MM.1S (cell line): ENCODE results near the gene FBXO47.

Experiments used
- DNase-seq: peaks from one replicate; pipeline ENCODE4 v3.0.0-alpha.2; 2015
- H2AFZ ChIP-seq: fragments of 300-600 bp; sonication (generic); 2 replicates; pipeline ENCODE4 v1.6.0; 2016; ENCODE audit warnings: antibody characterized with exemption, low read length
- H3F3A ChIP-seq: fragments of 300-600 bp; sonication (generic); 2 replicates; pipeline ENCODE4 v1.6.1; 2016; ENCODE audit warnings: mild to moderate bottlenecking, antibody characterized with exemption, low read length, moderate library complexity, mixed read lengths; ENCODE audit not compliant: insufficient read depth
- H3K27ac ChIP-seq: fragments of 300-600 bp; sonication (generic); 2 replicates; pipeline ENCODE4 v1.5.1; 2016; ENCODE audit warnings: mild to moderate bottlenecking, low read length
- H3K27me3 ChIP-seq: fragments of 300-600 bp; sonication (generic); replicated peaks from 2 replicates; pipeline ENCODE4 v1.6.0; 2016; ENCODE audit warnings: low read length; ENCODE audit not compliant: insufficient read depth
- H3K36me3 ChIP-seq: fragments of 300-600 bp; sonication (generic); replicated peaks from 2 replicates; pipeline ENCODE4 v1.6.1; 2016; ENCODE audit warnings: mild to moderate bottlenecking, low read length, mixed read lengths; ENCODE audit not compliant: insufficient read depth
- H3K4me1 ChIP-seq: fragments of 300-600 bp; sonication (generic); 2 replicates; pipeline ENCODE4 v1.6.1; 2016; ENCODE audit warnings: low read length, mixed read lengths
- H3K4me2 ChIP-seq: fragments of 300-600 bp; sonication (generic); 2 replicates; pipeline ENCODE4 v1.6.0; 2016; ENCODE audit warnings: low read depth, low read length
- H3K4me3 ChIP-seq: fragments of 300-600 bp; sonication (generic); 2 replicates; pipeline ENCODE4 v1.5.1; 2016; ENCODE audit warnings: low read length, mixed read lengths
- H3K79me2 ChIP-seq: fragments of 300-600 bp; sonication (generic); 2 replicates; pipeline ENCODE4 v1.6.1; 2016; ENCODE audit warnings: mixed run types, low read length, mixed read lengths
- H3K9ac ChIP-seq: fragments of 300-600 bp; sonication (generic); 2 replicates; pipeline ENCODE4 v1.6.1; 2016; ENCODE audit warnings: low read length, mixed read lengths
- H3K9me2 ChIP-seq: fragments of 300-600 bp; sonication (generic); replicated peaks from 2 replicates; pipeline ENCODE4 v1.6.1; 2016; ENCODE audit warnings: mild to moderate bottlenecking, low read length, mixed read lengths; ENCODE audit not compliant: insufficient read depth
- H3K9me3 ChIP-seq: fragments of 300-600 bp; sonication (generic); replicated peaks from 2 replicates; pipeline ENCODE4 v1.6.1; 2016; ENCODE audit warnings: mild to moderate bottlenecking, low read length, mixed read lengths; ENCODE audit not compliant: insufficient read depth
- H4K20me1 ChIP-seq: fragments of 300-600 bp; sonication (generic); 2 replicates; pipeline ENCODE4 v1.6.1; 2016; ENCODE audit warnings: mild to moderate bottlenecking, low read length, moderate library complexity, mixed read lengths; ENCODE audit not compliant: insufficient read depth
- EZH2 ChIP-seq: fragments of 300-600 bp; sonication (generic); optimal IDR thresholded peaks from 2 replicates; pipeline ENCODE3; 2017; ENCODE audit warnings: low read depth, mild to moderate bottlenecking, antibody characterized with exemption, low read length, mixed read lengths
- EZH2phosphoT487 ChIP-seq: fragments of 300-600 bp; sonication (generic); IDR thresholded peaks from 2 replicates; pipeline ENCODE4 v1.6.1; 2018; ENCODE audit warnings: antibody characterized with exemption, low read length
- TF ChIP-seq, protein P1 (sequence below): fragments of 300-600 bp; sonication (generic); IDR thresholded peaks from 2 replicates; pipeline ENCODE4 v1.5.1; 2016; ENCODE audit warnings: antibody characterized with exemption, low read length, mixed read lengths

The FBXO47 gene

DNA sequence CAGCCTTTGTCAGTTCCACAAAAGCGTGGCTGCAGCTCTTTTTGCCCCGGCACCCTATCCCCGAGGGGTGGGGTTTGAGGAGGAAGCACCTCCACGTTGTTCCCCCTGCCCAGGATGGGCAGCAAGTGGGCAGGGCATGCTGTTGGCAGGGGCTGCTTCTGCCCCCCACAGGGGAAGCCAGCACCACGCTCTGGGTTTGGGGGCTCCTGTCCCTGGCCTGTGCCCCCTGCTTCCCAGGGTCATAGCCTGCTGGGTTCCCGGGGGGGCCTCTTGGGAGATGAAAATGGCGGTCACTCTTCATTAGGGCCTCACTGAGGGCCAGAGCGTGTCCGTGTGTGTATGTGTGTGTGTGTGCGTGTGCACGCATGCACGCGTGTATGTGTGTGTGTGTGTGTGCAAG lies 74.6 kb downstream of the FBXO47 start:
- H3K4me2 ChIP-seq, result no peak overlapping the region
- H4K20me1 ChIP-seq, result 0 out of 2 replicates have a peak, but pooled peaks cover 1% of the 10 kb centered on the region
- DNase-seq, result no peak
- H3K27me3 ChIP-seq, result no peaks in the 10 kb centered on the region
- H3K27ac ChIP-seq, result no peak overlapping the region
- H3K9me2 ChIP-seq, result no peaks in the 10 kb centered on the region
- H3K4me3 ChIP-seq, result no peak overlapping the region
- H3K79me2 ChIP-seq, result peaks cover 41% of the 10 kb centered on the region
- TF ChIP-seq EZH2phosphoT487, result no peak
- TF ChIP-seq, protein P1, sequence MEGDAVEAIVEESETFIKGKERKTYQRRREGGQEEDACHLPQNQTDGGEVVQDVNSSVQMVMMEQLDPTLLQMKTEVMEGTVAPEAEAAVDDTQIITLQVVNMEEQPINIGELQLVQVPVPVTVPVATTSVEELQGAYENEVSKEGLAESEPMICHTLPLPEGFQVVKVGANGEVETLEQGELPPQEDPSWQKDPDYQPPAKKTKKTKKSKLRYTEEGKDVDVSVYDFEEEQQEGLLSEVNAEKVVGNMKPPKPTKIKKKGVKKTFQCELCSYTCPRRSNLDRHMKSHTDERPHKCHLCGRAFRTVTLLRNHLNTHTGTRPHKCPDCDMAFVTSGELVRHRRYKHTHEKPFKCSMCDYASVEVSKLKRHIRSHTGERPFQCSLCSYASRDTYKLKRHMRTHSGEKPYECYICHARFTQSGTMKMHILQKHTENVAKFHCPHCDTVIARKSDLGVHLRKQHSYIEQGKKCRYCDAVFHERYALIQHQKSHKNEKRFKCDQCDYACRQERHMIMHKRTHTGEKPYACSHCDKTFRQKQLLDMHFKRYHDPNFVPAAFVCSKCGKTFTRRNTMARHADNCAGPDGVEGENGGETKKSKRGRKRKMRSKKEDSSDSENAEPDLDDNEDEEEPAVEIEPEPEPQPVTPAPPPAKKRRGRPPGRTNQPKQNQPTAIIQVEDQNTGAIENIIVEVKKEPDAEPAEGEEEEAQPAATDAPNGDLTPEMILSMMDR, result no peak
- no peak for TF ChIP-seq EZH2
- H3F3A ChIP-seq, result peaks cover 5% of the 10 kb centered on the region
- no peaks in the 10 kb centered on the region for H3K36me3 ChIP-seq
- H3K9me3 ChIP-seq, result no peaks in the 10 kb centered on the region
- peaks cover 14% of the 10 kb centered on the region for H3K4me1 ChIP-seq
- no peak overlapping the region for H2AFZ ChIP-seq
- no peak overlapping the region for H3K9ac ChIP-seq

DNA sequence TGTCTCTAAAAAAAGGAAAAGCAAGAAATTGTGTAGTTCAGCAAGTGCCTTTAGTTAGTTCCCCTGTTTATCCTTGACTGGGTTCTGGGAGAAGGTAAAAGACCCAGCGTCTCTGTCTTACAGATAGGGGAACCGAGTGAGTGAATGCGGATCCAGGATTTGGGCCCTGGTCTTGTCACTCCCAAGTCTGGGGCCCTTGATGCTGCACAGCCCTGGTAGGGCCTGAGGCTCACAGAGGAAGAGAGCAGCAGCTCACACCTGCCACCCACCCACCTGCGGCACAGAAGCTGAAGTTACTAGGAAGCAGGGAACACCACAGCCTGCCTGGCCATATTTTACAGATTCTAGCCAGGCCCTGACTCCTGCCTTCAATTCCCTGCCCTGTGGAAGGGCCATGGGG lies 75.1 kb downstream of the FBXO47 start:
- no peak for TF ChIP-seq EZH2phosphoT487
- TF ChIP-seq, protein P1, result no peak
- no peak for TF ChIP-seq EZH2
- Histone ChIP-seq H3K27ac (no peak overlapping the region), H3K9me3 (no peaks in the 10 kb centered on the region), H3K79me2 (peaks cover 41% of the 10 kb centered on the region), H4K20me1 (0 out of 2 replicates have a peak, but pooled peaks cover 3% of the 10 kb centered on the region), H3K4me2 (no peak overlapping the region), H3F3A (no peaks in the 10 kb centered on the region), H3K27me3 (no peaks in the 10 kb centered on the region), H3K36me3 (no peaks in the 10 kb centered on the region), H2AFZ (no peak overlapping the region), H3K9me2 (no peaks in the 10 kb centered on the region), H3K9ac (no peak overlapping the region), H3K4me1 (peaks cover 8% of the 10 kb centered on the region), H3K4me3 (no peak overlapping the region)
- DNase-seq, result no peak

DNA sequence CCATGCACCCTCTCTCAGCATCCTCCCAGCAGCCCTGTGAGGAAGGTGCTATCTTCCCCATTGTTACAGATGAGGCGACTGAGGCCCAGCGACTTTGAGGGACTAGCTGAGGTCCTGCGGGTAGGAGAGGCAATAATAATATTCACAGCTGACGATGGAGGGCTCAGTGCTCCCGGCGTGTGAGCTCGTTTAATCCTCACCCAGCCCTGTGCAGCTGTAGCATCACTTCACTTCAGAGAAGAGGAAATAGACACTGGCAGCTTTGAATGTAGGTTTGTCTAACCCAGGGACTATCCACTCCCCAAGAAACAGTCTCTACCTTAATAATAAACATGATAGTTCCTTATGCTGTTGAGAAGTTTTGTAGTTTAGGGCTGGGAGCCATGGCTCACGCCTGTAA lies 75.8 kb downstream of the FBXO47 start:
- Histone ChIP-seq H3K27ac (no peak overlapping the region), H3K79me2 (peaks cover 41% of the 10 kb centered on the region), H3K9me2 (no peaks in the 10 kb centered on the region), H3K9me3 (no peaks in the 10 kb centered on the region), H3K27me3 (no peaks in the 10 kb centered on the region), H3K36me3 (no peaks in the 10 kb centered on the region), H3K4me3 (no peak overlapping the region), H3F3A (no peaks in the 10 kb centered on the region), H3K9ac (no peak overlapping the region), H3K4me1 (0 out of 2 replicates have a peak, but pooled peaks cover 2% of the 10 kb centered on the region), H3K4me2 (no peak overlapping the region), H2AFZ (no peak overlapping the region), H4K20me1 (0 out of 2 replicates have a peak, but pooled peaks cover 3% of the 10 kb centered on the region)
- no peak for DNase-seq
- TF ChIP-seq EZH2phosphoT487, result no peak
- no peak for TF ChIP-seq EZH2
- TF ChIP-seq, protein P1, result no peak
